Esophagus squamous epithelium (tissue), 4 donors: ENCODE data around the gene CGNL1.

Source experiments
- POLR2A ChIP-seq, 4 donors: fragments of 450-650 bp; IDR thresholded peaks; one replicate each; pipeline ENCODE4 v1.6.1; 2017; ENCODE audit warnings: antibody characterized with exemption in 4 of 4, mild to moderate bottlenecking in 4 of 4, moderate library complexity in 3 of 4
- TF ChIP-seq, protein P1 (sequence below), 6 experiments: fragments of 450-650 bp in 4 of 6; fragments of 200-600 bp in 2 of 6; sonication (generic) in 2 of 6; IDR thresholded peaks; one replicate each; pipeline ENCODE4 v1.5.1; 2016 to 2019; ENCODE audit warnings: antibody characterized with exemption in 6 of 6, mild to moderate bottlenecking in 4 of 6, moderate library complexity in 4 of 6

DNA sequence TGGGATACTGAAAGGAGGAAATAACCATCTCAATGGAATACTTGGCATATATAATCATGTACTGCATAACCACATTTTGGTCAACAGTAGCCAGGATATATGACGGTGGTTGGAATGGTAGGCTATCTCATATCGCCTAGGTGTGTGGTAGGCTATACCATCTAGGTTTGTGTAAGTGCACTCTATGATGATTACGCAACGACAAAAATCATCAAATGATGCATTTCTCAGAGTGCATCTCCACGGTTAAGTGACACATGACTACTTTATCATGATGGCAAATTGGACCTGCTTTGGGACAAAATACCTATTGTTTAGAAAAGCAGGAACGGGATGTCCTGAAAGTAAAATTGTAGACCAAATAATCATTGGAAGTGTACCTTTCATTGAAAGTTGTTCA lies 218.2 kb downstream of the CGNL1 start:
- TF ChIP-seq, protein P1, sequence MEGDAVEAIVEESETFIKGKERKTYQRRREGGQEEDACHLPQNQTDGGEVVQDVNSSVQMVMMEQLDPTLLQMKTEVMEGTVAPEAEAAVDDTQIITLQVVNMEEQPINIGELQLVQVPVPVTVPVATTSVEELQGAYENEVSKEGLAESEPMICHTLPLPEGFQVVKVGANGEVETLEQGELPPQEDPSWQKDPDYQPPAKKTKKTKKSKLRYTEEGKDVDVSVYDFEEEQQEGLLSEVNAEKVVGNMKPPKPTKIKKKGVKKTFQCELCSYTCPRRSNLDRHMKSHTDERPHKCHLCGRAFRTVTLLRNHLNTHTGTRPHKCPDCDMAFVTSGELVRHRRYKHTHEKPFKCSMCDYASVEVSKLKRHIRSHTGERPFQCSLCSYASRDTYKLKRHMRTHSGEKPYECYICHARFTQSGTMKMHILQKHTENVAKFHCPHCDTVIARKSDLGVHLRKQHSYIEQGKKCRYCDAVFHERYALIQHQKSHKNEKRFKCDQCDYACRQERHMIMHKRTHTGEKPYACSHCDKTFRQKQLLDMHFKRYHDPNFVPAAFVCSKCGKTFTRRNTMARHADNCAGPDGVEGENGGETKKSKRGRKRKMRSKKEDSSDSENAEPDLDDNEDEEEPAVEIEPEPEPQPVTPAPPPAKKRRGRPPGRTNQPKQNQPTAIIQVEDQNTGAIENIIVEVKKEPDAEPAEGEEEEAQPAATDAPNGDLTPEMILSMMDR (IDR thresholded peaks at IDR 0.05): no peak
- TF ChIP-seq POLR2A (IDR thresholded peaks at IDR 0.05): no peak
